ENCODE data around the gene ITPK1.

ITPK1 gene

DNA sequence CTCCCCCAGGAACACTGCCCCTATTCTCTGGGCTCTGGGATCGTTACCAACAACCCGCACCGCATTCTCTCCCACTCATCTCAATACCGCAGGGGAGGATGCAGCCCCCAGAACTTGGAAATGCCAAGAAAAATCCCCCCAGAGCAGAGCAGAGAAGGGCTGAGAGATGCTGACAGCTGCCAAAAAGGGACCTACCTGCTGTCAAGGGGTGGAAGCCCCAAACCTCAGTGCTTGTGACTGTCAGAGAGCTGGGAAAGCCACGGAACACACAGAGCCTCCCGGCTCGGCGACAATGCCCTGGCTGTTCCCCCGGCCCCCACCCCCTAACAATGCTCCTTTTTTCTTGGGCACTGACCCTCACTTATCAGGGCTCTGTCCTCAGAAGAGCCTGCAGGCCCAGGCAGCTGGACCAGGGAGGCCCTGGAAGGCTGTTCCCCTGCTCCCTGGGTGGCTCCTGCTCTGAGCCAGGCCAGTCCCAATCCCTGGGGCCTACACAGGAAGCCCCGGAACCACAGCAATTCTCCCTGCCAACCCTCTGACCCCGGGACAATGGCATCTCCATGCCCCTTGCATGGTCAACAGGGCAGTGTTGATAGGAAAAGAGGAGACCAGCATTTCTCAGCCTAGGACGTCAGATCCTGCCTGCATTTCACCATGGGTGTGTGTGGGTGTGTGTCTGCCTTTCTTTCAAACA is 78.9 kb downstream of the ITPK1 start:
- peaks cover 53% of the 10 kb centered on the region for H3K4me1 ChIP-seq (ENCODE audit: insufficient read depth, low read length)
- no peaks in the 10 kb centered on the region for H3K27me3 ChIP-seq (ENCODE audit: insufficient read depth, low read length)
- peak overlapping the region; percentile 35; the same call in 1 of the 2 replicates for H3K27ac ChIP-seq (ENCODE audit: low read depth, low read length)
- no peaks in the 10 kb centered on the region for H3K9me3 ChIP-seq (ENCODE audit: insufficient read depth, low read depth, low read length)
- H3K36me3 ChIP-seq (ENCODE audit: insufficient read depth, low read length) = no peaks in the 10 kb centered on the region
- no peak overlapping the region for H3K4me3 ChIP-seq (ENCODE audit: low read length)
- 81% methylated on average over 12 of the region's 12 CpGs for WGBS
- H3K9ac ChIP-seq (ENCODE audit: low read depth, low read length) = no peak overlapping the region

DNA sequence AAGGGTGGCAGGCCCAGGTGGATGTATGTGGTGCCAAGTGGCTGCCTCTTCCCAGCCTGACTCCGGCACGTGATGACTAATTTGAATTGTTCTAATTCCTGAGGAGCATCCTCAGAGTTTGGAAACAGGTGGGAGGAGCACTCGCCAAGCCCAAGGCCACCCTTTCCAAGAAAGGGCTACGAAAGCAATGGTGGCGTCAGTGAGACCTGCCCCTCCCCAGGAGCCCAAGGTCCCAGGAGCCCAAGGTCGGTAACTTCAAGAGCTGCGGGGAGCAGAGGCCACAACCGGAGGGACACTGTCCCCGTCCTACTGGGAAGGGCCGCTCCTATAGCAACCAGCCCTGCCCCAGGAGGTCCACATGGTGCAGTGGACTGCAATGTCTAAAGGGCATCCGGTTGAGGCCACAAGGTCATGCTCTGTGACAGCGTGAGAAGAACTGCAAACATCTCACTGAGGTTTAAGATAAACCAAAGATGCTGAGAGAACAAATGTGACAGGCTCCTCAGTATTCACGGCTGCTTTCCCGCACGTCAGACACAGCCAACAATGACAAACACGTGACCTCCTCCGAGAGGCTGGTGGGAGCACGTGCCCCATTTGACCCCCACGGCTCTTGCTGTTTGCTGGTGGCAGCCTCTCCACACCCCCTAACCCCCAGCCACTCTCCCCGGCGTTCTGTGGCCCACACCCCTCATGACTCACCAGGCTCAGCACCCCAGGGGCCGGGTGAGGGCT is 79.6 kb downstream of the ITPK1 start:
- Histone ChIP-seq H3K4me1 (ENCODE audit: insufficient read depth, low read length) (peaks cover 46% of the 10 kb centered on the region), H3K9ac (ENCODE audit: low read depth, low read length) (no peak overlapping the region), H3K27ac (ENCODE audit: low read depth, low read length) (no peak overlapping the region), H3K36me3 (ENCODE audit: insufficient read depth, low read length) (no peaks in the 10 kb centered on the region), H3K9me3 (ENCODE audit: insufficient read depth, low read depth, low read length) (no peaks in the 10 kb centered on the region), H3K27me3 (ENCODE audit: insufficient read depth, low read length) (no peaks in the 10 kb centered on the region), H3K4me3 (ENCODE audit: low read length) (no peak overlapping the region)
- WGBS = 76% methylated on average over 22 of the region's 22 CpGs

DNA sequence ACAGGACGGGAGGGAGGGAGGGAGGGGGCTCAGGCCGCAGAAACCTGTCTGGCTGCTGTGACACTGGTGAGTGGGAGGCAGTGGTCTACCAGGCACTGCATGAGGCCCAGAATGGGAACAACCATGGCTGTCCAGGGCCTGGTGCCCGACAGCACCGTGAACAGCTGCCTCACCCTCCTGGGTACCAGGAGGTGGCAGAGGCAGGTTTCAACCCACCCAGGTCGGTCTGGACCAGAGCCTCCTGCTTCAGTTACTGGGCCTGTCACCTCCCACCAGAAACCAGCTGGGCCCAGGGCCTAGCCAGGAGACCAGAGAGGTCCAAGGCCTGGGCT is 80.2 kb downstream of the ITPK1 start:
- Histone ChIP-seq H3K9ac (ENCODE audit: low read depth, low read length) (no peak overlapping the region), H3K27me3 (ENCODE audit: insufficient read depth, low read length) (no peaks in the 10 kb centered on the region), H3K4me3 (ENCODE audit: low read length) (no peak overlapping the region), H3K36me3 (ENCODE audit: insufficient read depth, low read length) (no peaks in the 10 kb centered on the region), H3K4me1 (ENCODE audit: insufficient read depth, low read length) (peaks cover 41% of the 10 kb centered on the region), H3K9me3 (ENCODE audit: insufficient read depth, low read depth, low read length) (no peaks in the 10 kb centered on the region), H3K27ac (ENCODE audit: low read depth, low read length) (no peak overlapping the region)
- 87% methylated on average over 5 of the region's 5 CpGs for WGBS

DNA sequence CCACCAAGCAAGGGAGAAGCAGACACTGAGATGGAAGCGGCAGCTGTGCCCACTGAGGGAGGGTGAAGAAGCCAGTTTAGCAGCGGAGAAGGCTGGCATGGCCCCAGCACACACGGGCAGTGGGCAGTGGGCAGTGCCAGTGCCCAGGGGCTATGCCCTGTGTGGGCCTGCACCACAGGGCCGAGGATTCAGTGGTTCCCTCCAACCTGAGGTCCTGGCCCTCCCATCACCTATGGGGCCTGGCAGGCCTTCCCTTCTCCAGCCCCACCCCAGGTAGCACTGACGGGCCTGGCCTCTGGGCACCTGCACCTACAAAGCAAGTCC is 81.1 kb downstream of the ITPK1 start:
- WGBS = 91% methylated on average over 5 of the region's 5 CpGs
- H3K4me1 ChIP-seq (ENCODE audit: insufficient read depth, low read length) = peaks cover 38% of the 10 kb centered on the region

DNA sequence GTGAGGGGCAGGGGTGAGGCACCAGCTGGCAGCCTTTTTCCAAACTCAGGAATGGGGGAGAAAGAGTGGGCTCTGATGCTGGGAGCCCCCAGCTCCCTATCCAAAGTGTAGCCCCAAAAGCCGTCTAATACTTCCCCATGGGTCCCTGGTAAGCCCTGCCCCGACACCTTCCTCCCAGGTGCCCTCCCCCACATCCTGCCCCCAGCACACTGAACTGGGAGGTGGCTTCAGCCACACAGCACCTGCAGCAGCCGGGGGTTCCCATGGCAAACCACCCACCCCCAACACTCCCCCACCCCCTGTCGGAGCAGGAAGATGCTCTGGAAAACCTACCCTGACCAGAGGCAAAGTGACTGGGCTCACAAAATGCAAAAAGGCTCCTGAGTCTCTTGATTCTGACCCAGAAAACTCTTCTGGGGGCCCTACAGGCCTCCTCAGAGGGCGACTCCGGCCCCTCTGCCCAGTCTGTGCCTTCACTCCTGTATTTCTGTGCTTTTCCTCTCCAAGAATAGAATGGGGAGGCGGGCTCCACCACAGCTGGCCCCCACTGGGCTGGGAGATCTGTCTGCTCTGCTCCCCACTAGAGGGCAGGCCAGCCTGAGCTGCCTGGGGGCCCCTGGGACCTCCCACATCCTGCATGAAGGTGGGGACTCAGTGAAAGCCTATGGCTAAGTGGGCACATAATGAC is 81.6 kb downstream of the ITPK1 start:
- WGBS = 72% methylated on average over 7 of the region's 7 CpGs
- H3K9ac ChIP-seq (ENCODE audit: low read depth, low read length) = no peak overlapping the region
- peaks cover 38% of the 10 kb centered on the region for H3K4me1 ChIP-seq (ENCODE audit: insufficient read depth, low read length)
- H3K27ac ChIP-seq (ENCODE audit: low read depth, low read length) = no peak overlapping the region
- no peaks in the 10 kb centered on the region for H3K27me3 ChIP-seq (ENCODE audit: insufficient read depth, low read length)
- H3K4me3 ChIP-seq (ENCODE audit: low read length) = no peak overlapping the region
- no peaks in the 10 kb centered on the region for H3K36me3 ChIP-seq (ENCODE audit: insufficient read depth, low read length)
- H3K9me3 ChIP-seq (ENCODE audit: insufficient read depth, low read depth, low read length) = no peaks in the 10 kb centered on the region

More for the DNA sequence above, 81.1 kb downstream of the ITPK1 start:
- Histone ChIP-seq H3K9ac (ENCODE audit: low read depth, low read length) (no peak overlapping the region), H3K9me3 (ENCODE audit: insufficient read depth, low read depth, low read length) (no peaks in the 10 kb centered on the region), H3K27me3 (ENCODE audit: insufficient read depth, low read length) (no peaks in the 10 kb centered on the region), H3K4me3 (ENCODE audit: low read length) (no peak overlapping the region), H3K27ac (ENCODE audit: low read depth, low read length) (no peak overlapping the region), H3K36me3 (ENCODE audit: insufficient read depth, low read length) (no peaks in the 10 kb centered on the region)

DNA sequence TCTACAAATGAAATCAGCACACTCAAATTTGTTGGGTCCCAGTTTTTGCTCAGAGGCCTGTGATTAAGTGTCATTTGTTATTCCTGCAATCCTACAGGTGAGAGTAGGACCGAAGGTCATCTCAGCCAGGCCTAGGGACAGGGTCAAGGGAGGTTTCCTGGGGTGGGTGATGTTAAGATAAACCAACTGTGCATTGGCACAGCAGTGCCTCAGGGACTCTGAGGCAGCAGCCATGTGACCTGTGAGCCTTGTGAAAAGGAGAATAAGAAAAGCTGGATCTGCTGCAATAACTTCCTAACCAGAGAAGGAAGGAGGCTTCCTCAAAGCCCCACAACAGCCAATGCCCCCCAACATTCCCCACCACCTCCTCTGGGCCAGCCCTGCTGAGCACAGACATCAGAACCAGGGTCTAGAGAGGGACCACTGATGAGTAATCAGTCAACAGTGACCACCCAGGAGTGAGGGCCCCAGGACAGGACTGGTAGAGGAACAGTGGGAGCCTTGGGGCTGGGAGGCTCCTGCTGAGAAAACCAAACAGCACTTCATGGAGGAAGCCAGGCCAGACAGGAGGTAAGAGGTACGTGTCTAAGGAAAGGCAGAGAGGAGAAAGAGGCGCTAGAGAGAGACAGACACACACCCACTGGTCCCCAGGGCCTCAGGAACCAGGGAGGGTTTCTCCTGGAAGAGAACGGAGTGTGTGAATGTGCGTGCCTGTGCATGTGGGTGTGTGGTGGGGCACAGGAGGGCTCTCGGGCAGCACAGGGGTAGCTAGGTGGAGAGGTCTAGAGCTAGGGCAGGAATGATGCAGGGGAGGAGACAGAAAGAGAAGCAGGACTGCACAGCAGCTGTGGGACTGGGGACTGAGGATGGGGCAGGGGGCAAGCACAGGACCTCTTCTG is 82.4 kb downstream of the ITPK1 start:
- Histone ChIP-seq H3K9ac (ENCODE audit: low read depth, low read length) (no peak overlapping the region), H3K27me3 (ENCODE audit: insufficient read depth, low read length) (no peaks in the 10 kb centered on the region), H3K9me3 (ENCODE audit: insufficient read depth, low read depth, low read length) (no peaks in the 10 kb centered on the region), H3K36me3 (ENCODE audit: insufficient read depth, low read length) (no peaks in the 10 kb centered on the region), H3K4me3 (ENCODE audit: low read length) (no peak overlapping the region), H3K27ac (ENCODE audit: low read depth, low read length) (no peak overlapping the region), H3K4me1 (ENCODE audit: insufficient read depth, low read length) (peaks cover 38% of the 10 kb centered on the region)
- 71% methylated on average over 6 of the region's 6 CpGs for WGBS

DNA sequence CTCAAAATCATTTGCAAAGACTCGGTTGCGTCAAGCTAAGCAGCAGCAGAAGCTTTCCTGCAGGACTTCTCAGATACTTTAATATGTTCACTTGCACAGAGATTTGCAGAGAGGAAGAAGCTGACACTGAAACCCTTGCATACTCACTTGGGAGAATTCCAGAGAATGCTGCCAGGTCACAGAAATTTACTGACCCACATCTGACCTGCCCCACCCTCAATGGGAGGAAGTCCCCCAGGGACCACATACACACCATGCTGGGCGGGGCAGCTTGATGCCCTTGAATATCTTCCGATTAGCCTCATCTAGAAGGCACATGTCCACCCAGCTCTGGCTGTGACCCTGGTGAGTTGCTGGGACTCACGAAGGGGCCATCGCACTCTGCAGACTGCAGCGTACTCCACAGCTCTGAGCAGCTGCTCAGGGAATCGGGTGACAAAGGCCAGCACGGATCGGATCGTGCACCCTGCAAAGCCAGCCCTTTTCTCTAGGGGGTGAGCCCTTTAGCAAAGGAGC is 83.2 kb downstream of the ITPK1 start:
- Histone ChIP-seq H3K36me3 (ENCODE audit: insufficient read depth, low read length) (no peaks in the 10 kb centered on the region), H3K4me1 (ENCODE audit: insufficient read depth, low read length) (peaks cover 35% of the 10 kb centered on the region), H3K9me3 (ENCODE audit: insufficient read depth, low read depth, low read length) (no peaks in the 10 kb centered on the region), H3K27ac (ENCODE audit: low read depth, low read length) (no peak overlapping the region), H3K27me3 (ENCODE audit: insufficient read depth, low read length) (no peaks in the 10 kb centered on the region), H3K9ac (ENCODE audit: low read depth, low read length) (no peak overlapping the region), H3K4me3 (ENCODE audit: low read length) (no peak overlapping the region)
- WGBS = 79% methylated on average over 11 of the region's 11 CpGs

DNA sequence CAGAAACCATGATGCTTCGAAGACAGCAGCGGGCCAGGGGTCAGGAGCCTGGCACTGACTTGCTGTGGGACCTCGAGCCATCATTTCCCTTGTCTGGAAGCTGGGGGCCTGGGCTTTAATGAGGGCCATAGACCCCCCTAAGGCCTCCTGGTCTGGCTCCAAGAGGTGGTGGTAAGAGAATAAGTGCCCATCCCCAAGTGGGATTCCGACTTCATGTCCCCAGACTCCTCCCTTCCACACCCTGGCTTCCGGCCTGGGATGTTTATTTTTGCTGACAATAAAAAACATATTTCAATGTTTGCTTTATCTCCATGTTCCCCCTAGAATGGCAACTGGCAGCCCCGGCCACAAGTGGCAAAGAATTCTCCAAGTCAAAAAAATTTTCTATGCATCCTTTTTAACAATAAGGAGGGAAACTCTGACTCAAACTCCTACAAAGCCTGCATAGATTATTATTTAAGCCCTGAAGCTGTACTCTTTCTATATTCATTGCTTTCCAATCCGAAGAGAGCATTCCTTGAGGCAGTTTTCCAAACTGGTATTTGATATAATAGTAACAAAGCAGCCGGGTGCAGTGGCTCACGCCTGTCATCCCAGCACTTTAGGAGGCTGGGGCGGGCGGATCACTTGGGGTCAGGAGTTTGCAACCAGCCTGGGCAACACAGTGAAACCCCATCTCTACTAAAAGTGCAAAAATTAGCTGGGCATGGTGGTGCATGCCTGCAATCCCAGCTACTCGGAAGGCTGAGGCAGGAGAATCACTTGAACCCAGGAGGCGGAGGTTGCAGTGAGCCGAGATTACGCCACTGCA is 84.0 kb downstream of the ITPK1 start:
- Histone ChIP-seq H3K4me3 (ENCODE audit: low read length) (no peak overlapping the region), H3K27ac (ENCODE audit: low read depth, low read length) (no peak overlapping the region), H3K9ac (ENCODE audit: low read depth, low read length) (no peak overlapping the region; the same call in 1 of the 2 replicates), H3K27me3 (ENCODE audit: insufficient read depth, low read length) (no peaks in the 10 kb centered on the region), H3K36me3 (ENCODE audit: insufficient read depth, low read length) (no peaks in the 10 kb centered on the region), H3K4me1 (ENCODE audit: insufficient read depth, low read length) (peaks cover 30% of the 10 kb centered on the region), H3K9me3 (ENCODE audit: insufficient read depth, low read depth, low read length) (no peaks in the 10 kb centered on the region)
- WGBS = 91% methylated on average over 13 of the region's 15 CpGs

DNA sequence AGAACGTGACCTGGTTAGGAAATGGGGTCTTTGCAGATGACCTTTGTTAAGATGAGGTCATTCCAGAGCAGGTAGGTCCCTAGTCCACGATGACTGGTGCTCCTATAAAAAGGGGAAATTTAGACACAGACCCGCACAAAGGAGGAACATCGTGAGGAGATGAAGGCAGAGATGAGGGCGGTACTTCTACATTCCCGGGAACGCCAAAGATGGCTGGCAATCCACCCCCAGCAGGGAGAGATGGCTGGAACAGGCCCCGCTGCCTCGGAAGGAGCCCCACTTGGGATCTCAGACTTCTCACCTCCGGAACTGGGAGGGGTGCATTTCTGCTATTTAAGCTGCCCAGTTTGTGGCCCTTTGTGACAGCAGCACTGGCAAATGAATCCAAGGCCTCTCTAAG is 85.0 kb downstream of the ITPK1 start:
- Histone ChIP-seq H3K4me1 (ENCODE audit: insufficient read depth, low read length) (peaks cover 29% of the 10 kb centered on the region), H3K27me3 (ENCODE audit: insufficient read depth, low read length) (no peaks in the 10 kb centered on the region), H3K4me3 (ENCODE audit: low read length) (no peak overlapping the region), H3K9ac (ENCODE audit: low read depth, low read length) (no peak overlapping the region), H3K9me3 (ENCODE audit: insufficient read depth, low read depth, low read length) (no peaks in the 10 kb centered on the region), H3K36me3 (ENCODE audit: insufficient read depth, low read length) (no peaks in the 10 kb centered on the region), H3K27ac (ENCODE audit: low read depth, low read length) (no peak overlapping the region)
- WGBS = 90% methylated on average over 10 of the region's 10 CpGs

DNA sequence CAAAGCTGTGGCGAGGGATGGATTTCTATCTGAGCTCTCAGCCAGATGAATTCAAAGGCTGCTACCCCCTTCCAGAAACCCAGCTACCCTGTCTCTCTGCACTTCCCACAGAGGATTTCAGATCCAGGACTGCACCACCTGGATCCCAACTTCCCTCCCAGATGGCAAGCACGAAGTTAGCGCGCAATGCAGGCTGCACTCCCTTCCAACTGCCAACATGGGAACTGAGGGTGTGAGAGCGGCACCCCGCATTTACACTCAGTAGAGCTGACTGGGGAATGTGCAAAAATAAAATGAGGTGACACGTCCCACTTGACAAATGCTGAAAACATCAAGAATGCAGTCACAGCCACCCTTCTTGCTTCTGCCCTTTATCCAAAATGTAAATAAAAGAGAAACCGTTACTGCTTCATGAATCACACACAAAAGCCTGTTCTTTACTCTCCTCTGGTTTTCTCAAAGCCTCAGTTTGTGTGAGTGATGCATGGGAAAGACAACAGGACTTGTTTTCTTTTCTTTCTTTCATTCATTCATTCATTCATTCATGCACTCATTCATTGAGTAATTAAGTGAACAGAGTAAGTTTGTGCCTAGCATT is 85.7 kb downstream of the ITPK1 start:
- H3K36me3 ChIP-seq (ENCODE audit: insufficient read depth, low read length) = no peaks in the 10 kb centered on the region
- no peak overlapping the region for H3K27ac ChIP-seq (ENCODE audit: low read depth, low read length)
- no peaks in the 10 kb centered on the region for H3K27me3 ChIP-seq (ENCODE audit: insufficient read depth, low read length)
- H3K9me3 ChIP-seq (ENCODE audit: insufficient read depth, low read depth, low read length) = no peaks in the 10 kb centered on the region
- no peak overlapping the region for H3K4me3 ChIP-seq (ENCODE audit: low read length)
- H3K4me1 ChIP-seq (ENCODE audit: insufficient read depth, low read length) = peaks cover 29% of the 10 kb centered on the region
- H3K9ac ChIP-seq (ENCODE audit: low read depth, low read length) = no peak overlapping the region
- 91% methylated on average over 8 of the region's 8 CpGs for WGBS
